Hepatocyte (in vitro differentiated cells): ENCODE data around the gene WWTR1. TPM values are rescaled to one million over a fixed set of nuclear protein-coding genes. Genes with fewer than 3 reads are reported as not detected.
A peak's percentile ranks its signal among the peaks of the same experiment; 100 is the strongest.

ENCODE experiments used
- DNase-seq: peaks from one replicate; pipeline ENCODE4 v3.0.0-alpha.2; 2016; ENCODE audit warnings: low spot score
- H2AFZ ChIP-seq: fragments of 200-600 bp; sonication (generic); 2 replicates; pipeline ENCODE4 v1.6.0; 2016; ENCODE audit warnings: antibody characterized with exemption, mild to moderate bottlenecking
- H3K27ac ChIP-seq: fragments of 200-600 bp; sonication (generic); 2 replicates; pipeline ENCODE4 v1.5.1; 2016; ENCODE audit warnings: mild to moderate bottlenecking
- H3K27me3 ChIP-seq: fragments of 200-600 bp; sonication (generic); 2 replicates; pipeline ENCODE4 v1.6.1; 2016
- H3K36me3 ChIP-seq: fragments of 200-600 bp; sonication (generic); replicated peaks from 2 replicates; pipeline ENCODE4 v1.5.1; 2016; ENCODE audit warnings: low read depth; ENCODE audit not compliant: insufficient read depth
- H3K4me1 ChIP-seq: fragments of 200-600 bp; sonication (generic); 2 replicates; pipeline ENCODE4 v1.5.1; 2016; ENCODE audit warnings: mild to moderate bottlenecking, moderate library complexity; ENCODE audit not compliant: insufficient read depth
- H3K4me2 ChIP-seq: fragments of 200-600 bp; sonication (generic); 2 replicates; pipeline ENCODE4 v1.6.0; 2016
- H3K4me3 ChIP-seq: fragments of 200-600 bp; sonication (generic); 2 replicates; pipeline ENCODE4 v1.5.1; 2016; ENCODE audit warnings: mild to moderate bottlenecking
- H3K79me2 ChIP-seq: fragments of 200-600 bp; sonication (generic); 2 replicates; pipeline ENCODE4 v1.6.0; 2017; ENCODE audit warnings: mild to moderate bottlenecking
- H3K9me2 ChIP-seq: fragments of 200-600 bp; sonication (generic); replicated peaks from 2 replicates; pipeline ENCODE4 v1.6.0; 2017; ENCODE audit warnings: mild to moderate bottlenecking; ENCODE audit not compliant: insufficient read depth
- H3K9me3 ChIP-seq: fragments of 200-600 bp; sonication (generic); 2 replicates; pipeline ENCODE4 v1.5.1; 2016; ENCODE audit warnings: low read depth, mild to moderate bottlenecking
- H4K20me1 ChIP-seq: fragments of 200-600 bp; sonication (generic); 2 replicates; pipeline ENCODE4 v1.6.0; 2016; ENCODE audit warnings: mild to moderate bottlenecking; ENCODE audit not compliant: insufficient read depth, poor library complexity, severe bottlenecking
- EZH2 ChIP-seq: fragments of 200-600 bp; sonication (generic); IDR thresholded peaks from 2 replicates; pipeline ENCODE4 v1.6.1; 2016; ENCODE audit warnings: antibody characterized with exemption, mild to moderate bottlenecking, borderline replicate concordance
- EZH2phosphoT487 ChIP-seq: fragments of 200-600 bp; sonication (generic); IDR thresholded peaks from one replicate; pipeline ENCODE4 v1.6.1; 2018; ENCODE audit warnings: antibody characterized with exemption, mild to moderate bottlenecking, low read depth, moderate library complexity; ENCODE audit not compliant: unreplicated experiment, severe bottlenecking
- WGBS: methylation state at CpG from one replicate; pipeline ENCODE4 v1.1.6; 2016; ENCODE audit warnings: low lambda C conversion rate; ENCODE audit errors: missing lambda C conversion rate; 5-methylcytosine and 5-hydroxymethylcytosine counted together
- polyA plus RNA-seq: library from polyadenylated mRNA; unstranded; fragments of >200 nt; fragmentation: Nextera tagmentation; extraction: Ambion mirVana; gene quantifications from 2 replicates; pipeline ENCODE4 v1.2.1, GENCODE V29; 2016
- total RNA-seq: library from RNA; depleted of rRNA; stranded (reverse); fragments of >200 nt; gene quantifications from 2 replicates; pipeline ENCODE4 v1.2.3, GENCODE V29; 2014
- TF ChIP-seq, protein P1 (sequence below): fragments of 200-600 bp; sonication (generic); IDR thresholded peaks from 2 replicates; pipeline ENCODE4 v1.5.1; 2016; ENCODE audit warnings: antibody characterized with exemption, mild to moderate bottlenecking; ENCODE audit not compliant: poor library complexity

WWTR1 gene
- total RNA-seq (54.7 and 55.8 TPM in 2 replicates), polyA plus RNA-seq (40.5 and 40.6 TPM in 2 replicates)

DNA sequence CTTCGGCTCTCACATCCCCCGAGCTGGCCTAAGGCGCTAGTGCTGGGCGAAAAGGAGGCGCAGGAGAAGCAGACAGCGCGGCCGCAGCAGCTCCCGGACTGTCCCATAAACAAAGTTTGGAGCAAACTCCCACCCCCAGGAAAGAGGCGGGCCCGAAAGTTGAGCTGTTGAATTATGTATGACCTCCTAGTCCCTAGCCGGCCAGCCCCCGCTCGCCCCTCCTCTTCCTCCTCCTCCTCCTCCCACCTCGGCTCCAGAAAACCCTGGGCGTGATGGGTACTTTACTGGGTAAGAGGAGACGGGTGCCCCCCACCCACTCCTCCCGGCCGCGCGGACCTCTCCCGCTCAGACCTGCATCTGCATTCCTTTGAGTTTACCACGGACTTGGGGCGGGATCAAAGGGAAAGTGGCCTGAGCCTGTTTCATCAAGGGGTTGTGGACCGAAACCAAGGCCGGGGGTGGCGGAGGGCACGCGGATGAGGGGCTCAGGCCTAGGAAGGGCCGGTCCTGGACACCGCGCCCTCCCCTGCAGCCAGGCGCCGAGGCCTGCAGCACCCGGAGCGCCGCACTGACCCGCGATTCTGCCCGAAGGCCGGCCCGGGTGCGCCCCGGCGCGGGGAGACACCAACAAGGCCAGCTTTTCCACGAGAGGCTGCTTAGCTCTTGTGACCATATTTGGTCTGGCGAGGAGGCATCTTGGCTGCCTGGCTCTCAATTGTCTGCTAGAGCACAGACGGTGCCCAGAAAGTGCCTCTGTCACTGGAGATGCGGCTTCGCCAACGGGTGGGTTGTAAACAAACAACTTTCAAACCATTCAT lies at the start of gene WWTR1:
Gene WWTR1 (minus strand): TSS at position 100 of the 818 bp plus-strand sequence. CDS start 719 bp downstream, outside the sequence.
- Histone ChIP-seq H4K20me1 (peaks cover 7% of the 10 kb centered on the region), H3K4me2 (peak within 1 kb of the TSS; percentile 91), H3K27ac (peak within 1 kb of the TSS; percentile 99), H3K4me1 (peaks cover 34% of the 10 kb centered on the region), H3K36me3 (no peaks in the 10 kb centered on the region), H3K9me3 (no peaks in the 10 kb centered on the region), H3K4me3 (peak within 1 kb of the TSS; percentile 79), H3K79me2 (peaks cover 44% of the 10 kb centered on the region), H3K9me2 (no peaks in the 10 kb centered on the region), H2AFZ (peak within 1 kb of the TSS; percentile 43), H3K27me3 (no peaks in the 10 kb centered on the region)
- under 1% methylated on average over 35 of the region's 52 CpGs for WGBS
- DNase-seq: peak; percentile 93
- TF ChIP-seq EZH2 (no peak), EZH2phosphoT487 (no peak)
- TF ChIP-seq, protein P1, sequence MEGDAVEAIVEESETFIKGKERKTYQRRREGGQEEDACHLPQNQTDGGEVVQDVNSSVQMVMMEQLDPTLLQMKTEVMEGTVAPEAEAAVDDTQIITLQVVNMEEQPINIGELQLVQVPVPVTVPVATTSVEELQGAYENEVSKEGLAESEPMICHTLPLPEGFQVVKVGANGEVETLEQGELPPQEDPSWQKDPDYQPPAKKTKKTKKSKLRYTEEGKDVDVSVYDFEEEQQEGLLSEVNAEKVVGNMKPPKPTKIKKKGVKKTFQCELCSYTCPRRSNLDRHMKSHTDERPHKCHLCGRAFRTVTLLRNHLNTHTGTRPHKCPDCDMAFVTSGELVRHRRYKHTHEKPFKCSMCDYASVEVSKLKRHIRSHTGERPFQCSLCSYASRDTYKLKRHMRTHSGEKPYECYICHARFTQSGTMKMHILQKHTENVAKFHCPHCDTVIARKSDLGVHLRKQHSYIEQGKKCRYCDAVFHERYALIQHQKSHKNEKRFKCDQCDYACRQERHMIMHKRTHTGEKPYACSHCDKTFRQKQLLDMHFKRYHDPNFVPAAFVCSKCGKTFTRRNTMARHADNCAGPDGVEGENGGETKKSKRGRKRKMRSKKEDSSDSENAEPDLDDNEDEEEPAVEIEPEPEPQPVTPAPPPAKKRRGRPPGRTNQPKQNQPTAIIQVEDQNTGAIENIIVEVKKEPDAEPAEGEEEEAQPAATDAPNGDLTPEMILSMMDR: peak; percentile 37

DNA sequence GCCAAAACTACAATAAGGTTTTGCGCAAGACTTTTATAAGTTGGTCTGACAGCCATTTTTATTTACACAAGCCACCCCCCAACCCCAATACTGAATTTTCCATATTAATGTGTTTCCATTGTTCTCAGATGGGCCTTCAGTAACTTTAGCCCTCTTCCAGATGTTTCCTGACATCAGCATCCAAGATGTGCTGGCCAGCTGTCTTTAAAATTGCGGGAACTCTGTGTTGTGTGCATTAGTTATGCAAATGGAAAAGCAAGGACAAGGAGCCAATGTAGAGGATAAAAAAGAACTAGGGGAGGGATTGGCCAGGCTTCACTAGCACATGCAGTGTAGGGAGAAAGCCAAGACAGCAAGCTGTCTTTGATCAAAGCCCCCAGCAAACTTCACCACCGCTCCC lies 49.1 kb upstream of the WWTR1 start:
- TF ChIP-seq, protein P1: no peak
- TF ChIP-seq EZH2phosphoT487: no peak
- no peak for TF ChIP-seq EZH2
- H3K27ac ChIP-seq: peak overlapping the region; percentile 81
- no peaks in the 10 kb centered on the region for H3K9me2 ChIP-seq
- H3K79me2 ChIP-seq: no peaks in the 10 kb centered on the region
- no peak overlapping the region for H2AFZ ChIP-seq
- H3K4me3 ChIP-seq: no peak overlapping the region
- H3K27me3 ChIP-seq: no peaks in the 10 kb centered on the region
- 63% methylated on average over 3 of the region's 3 CpGs for WGBS
- no peaks in the 10 kb centered on the region for H4K20me1 ChIP-seq
- DNase-seq: peak; percentile 52
- no peaks in the 10 kb centered on the region for H3K4me1 ChIP-seq
- H3K4me2 ChIP-seq: no peak overlapping the region
- no peaks in the 10 kb centered on the region for H3K9me3 ChIP-seq
- no peaks in the 10 kb centered on the region for H3K36me3 ChIP-seq

DNA sequence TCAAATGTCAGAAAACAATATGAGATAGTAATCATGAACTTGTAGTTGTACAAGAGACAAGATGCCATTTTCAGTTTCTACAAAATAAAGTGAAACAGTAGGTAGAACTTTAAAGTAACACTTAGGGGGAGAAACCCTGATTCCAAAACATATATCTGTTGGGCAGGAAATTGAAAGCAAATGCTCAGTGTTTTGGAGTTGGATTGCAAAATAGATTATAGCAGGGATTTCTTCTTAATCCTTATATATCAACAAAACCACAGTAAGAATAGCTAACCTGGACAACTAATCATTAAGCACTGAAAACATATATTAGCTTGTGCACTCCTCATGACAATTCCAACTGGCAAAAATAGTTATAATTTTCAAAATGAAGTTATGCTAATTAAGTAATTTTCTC lies 47.6 kb upstream of the WWTR1 start:
- TF ChIP-seq EZH2 (no peak), EZH2phosphoT487 (no peak)
- TF ChIP-seq, protein P1: no peak
- H3K4me3 ChIP-seq: no peak overlapping the region
- H3K27ac ChIP-seq: no peak overlapping the region
- H3K4me1 ChIP-seq: no peaks in the 10 kb centered on the region
- no peaks in the 10 kb centered on the region for H3K79me2 ChIP-seq
- H3K9me2 ChIP-seq: no peaks in the 10 kb centered on the region
- no peaks in the 10 kb centered on the region for H4K20me1 ChIP-seq
- H3K27me3 ChIP-seq: no peaks in the 10 kb centered on the region
- no peaks in the 10 kb centered on the region for H3K9me3 ChIP-seq
- no peaks in the 10 kb centered on the region for H3K36me3 ChIP-seq
- no peak overlapping the region for H2AFZ ChIP-seq
- DNase-seq: no peak
- no peak overlapping the region for H3K4me2 ChIP-seq
